ENCODE data around the gene TDRD10. TPM values are rescaled to one million over a fixed set of nuclear protein-coding genes. Genes with fewer than 3 reads are reported as not detected.

Gene TDRD10
- total RNA-seq, 4 donors from 2014 or later: 0.61 to 4.2 (median 0.62) TPM

DNA sequence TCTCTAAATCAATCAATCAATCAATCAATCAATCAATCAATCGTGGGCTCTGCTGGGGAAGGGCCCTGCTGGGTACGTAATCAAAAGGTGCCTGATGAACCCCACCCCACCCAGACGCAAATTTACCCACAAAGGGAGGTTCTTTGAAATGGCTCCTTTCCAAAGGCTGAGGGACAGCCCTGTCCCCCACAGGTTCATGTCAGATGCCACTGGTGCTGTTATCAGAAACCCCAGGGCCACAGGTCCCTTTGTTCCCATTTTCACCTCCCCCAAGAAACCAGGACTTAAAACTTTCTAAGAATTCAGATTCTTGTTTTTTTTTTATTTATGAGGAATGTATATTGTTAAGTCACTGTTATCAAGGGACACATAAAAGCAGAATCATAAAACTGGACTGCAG lies 79.7 kb downstream of the TDRD10 start:
- H3K36me3 ChIP-seq: peaks cover 3 to 78% of the 10 kb centered on the region in 2 donors
- no peak for ATAC-seq
- H3K4me3 ChIP-seq: no peak overlapping the region
- H3K9me3 ChIP-seq: no peaks in the 10 kb centered on the region
- in situ Hi-C loops (cut with MboI; ENCODE audit: low sequenced_read_pairs in 4 of 4) (no loop called here), intact Hi-C loops (cut with DNase I; ENCODE audit: low total_unique reads) (no loop called here)
- DNase-seq: no peak
- no peak for TF ChIP-seq POLR2A (IDR thresholded peaks at IDR 0.05)
- TF ChIP-seq CTCF (IDR thresholded peaks at IDR 0.05 in 4 of 5, conservative IDR thresholded peaks at IDR 0.05 in 1 of 5): no peak
- H3K27ac ChIP-seq: no peak overlapping the region
- H3K27me3 ChIP-seq: no peaks in the 10 kb centered on the region
- H3K4me1 ChIP-seq: no peaks in the 10 kb centered on the region

DNA sequence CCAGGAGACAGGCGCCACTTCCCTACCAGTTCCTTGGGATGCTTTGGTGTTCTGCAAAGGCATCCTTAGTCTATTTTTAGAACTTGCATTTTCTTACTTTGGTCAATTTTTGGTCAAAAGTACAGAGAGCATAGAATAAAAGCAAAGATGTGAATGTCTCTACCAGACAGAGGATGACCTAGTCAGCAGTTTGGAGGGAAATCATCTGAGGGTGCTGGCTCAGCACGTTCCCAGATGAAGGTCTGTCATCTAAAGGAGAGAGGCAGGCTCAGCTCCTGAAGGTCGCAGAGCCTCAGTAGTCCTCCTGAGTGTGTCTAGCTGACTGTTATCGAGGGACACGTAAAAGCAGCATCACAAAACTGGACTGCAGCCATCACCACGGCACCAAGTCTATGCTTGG lies 80.9 kb downstream of the TDRD10 start:
- Histone ChIP-seq H3K4me3 (no peak overlapping the region), H3K4me1 (no peaks in the 10 kb centered on the region), H3K27me3 (no peaks in the 10 kb centered on the region), H3K27ac (no peak overlapping the region), H3K9me3 (no peaks in the 10 kb centered on the region), H3K36me3 (peaks cover 3 to 89% of the 10 kb centered on the region in 2 donors)
- intact Hi-C loops (cut with DNase I; ENCODE audit: low total_unique reads) (no loop called here), in situ Hi-C loops (cut with MboI; ENCODE audit: low sequenced_read_pairs in 4 of 4) (no loop called here)
- no peak for ATAC-seq
- no peak for TF ChIP-seq CTCF (IDR thresholded peaks at IDR 0.05 in 4 of 5, conservative IDR thresholded peaks at IDR 0.05 in 1 of 5)
- no peak for TF ChIP-seq POLR2A (IDR thresholded peaks at IDR 0.05)
- no peak for DNase-seq

GRCh38 chr1:154583773-154584172 lies 81.8 kb downstream of the TDRD10 start:
- TF ChIP-seq CTCF (IDR thresholded peaks at IDR 0.05 in 4 of 5, conservative IDR thresholded peaks at IDR 0.05 in 1 of 5): no peak
- TF ChIP-seq POLR2A (IDR thresholded peaks at IDR 0.05): no peak
- Histone ChIP-seq H3K27ac (no peak overlapping the region), H3K4me1 (no peaks in the 10 kb centered on the region), H3K27me3 (no peaks in the 10 kb centered on the region), H3K9me3 (no peaks in the 10 kb centered on the region), H3K4me3 (no peak overlapping the region), H3K36me3 (peaks cover 7 to 96% of the 10 kb centered on the region in 2 donors)
- in situ Hi-C loops (cut with MboI; ENCODE audit: low sequenced_read_pairs in 4 of 4): no loop called here
- ATAC-seq (no peak), DNase-seq (no peak)
- intact Hi-C loops (cut with DNase I; ENCODE audit: low total_unique reads): no loop called here

GRCh38 chr1:154584267-154584994 lies 82.4 kb downstream of the TDRD10 start:
- Histone ChIP-seq H3K36me3 (peaks cover 13 to 96% of the 10 kb centered on the region in 2 donors), H3K9me3 (no peaks in the 10 kb centered on the region), H3K27me3 (no peaks in the 10 kb centered on the region), H3K27ac (no peak overlapping the region), H3K4me3 (no peak overlapping the region), H3K4me1 (no peaks in the 10 kb centered on the region)
- intact Hi-C loops (cut with DNase I; ENCODE audit: low total_unique reads) (no loop called here), in situ Hi-C loops (cut with MboI; ENCODE audit: low sequenced_read_pairs in 4 of 4) (no loop called here)
- ATAC-seq (no peak), DNase-seq (no peak)
- TF ChIP-seq POLR2A (IDR thresholded peaks at IDR 0.05) (no peak), CTCF (IDR thresholded peaks at IDR 0.05 in 4 of 5, conservative IDR thresholded peaks at IDR 0.05 in 1 of 5) (no peak)

GRCh38 chr1:154586231-154586630 lies 84.2 kb downstream of the TDRD10 start:
- in situ Hi-C loops (cut with MboI; ENCODE audit: low sequenced_read_pairs in 4 of 4): no loop called here
- DNase-seq: no peak
- no peak for ATAC-seq
- Histone ChIP-seq H3K27ac (no peak overlapping the region), H3K4me1 (no peaks in the 10 kb centered on the region), H3K36me3 (peaks cover 15 to 100% of the 10 kb centered on the region in 2 donors), H3K9me3 (no peaks in the 10 kb centered on the region), H3K27me3 (no peaks in the 10 kb centered on the region), H3K4me3 (no peak overlapping the region)
- intact Hi-C loops (cut with DNase I; ENCODE audit: low total_unique reads): no loop called here
- TF ChIP-seq POLR2A (IDR thresholded peaks at IDR 0.05) (no peak), CTCF (IDR thresholded peaks at IDR 0.05 in 4 of 5, conservative IDR thresholded peaks at IDR 0.05 in 1 of 5) (no peak)

Measured in gastrocnemius medialis (tissue), 4 donors.